Loucy (cell line): Measurements from ENCODE around the gene BMP8B.

Experiments
- H2AFZ ChIP-seq: fragments of 200-600 bp; sonication (generic); 2 replicates; pipeline ENCODE4 v1.6.0; 2016; ENCODE audit warnings: antibody characterized with exemption, mild to moderate bottlenecking, low read length, moderate library complexity
- H3F3A ChIP-seq: fragments of 200-600 bp; 2 replicates; pipeline ENCODE4 v1.6.0; 2016; ENCODE audit warnings: antibody characterized with exemption, low read depth, mild to moderate bottlenecking
- H3K27me3 ChIP-seq: fragments of 200-600 bp; sonication (generic); 2 replicates; pipeline ENCODE4 v1.6.1; 2014; ENCODE audit warnings: low read length, mild to moderate bottlenecking; ENCODE audit not compliant: insufficient read depth, poor library complexity, severe bottlenecking
- H3K36me3 ChIP-seq: fragments of 200-600 bp; sonication (generic); 2 replicates; pipeline ENCODE4 v1.6.1; 2016; ENCODE audit warnings: low read length; ENCODE audit not compliant: insufficient read depth
- H3K4me1 ChIP-seq: fragments of 200-600 bp; sonication (generic); 2 replicates; pipeline ENCODE4 v1.5.1; 2014; ENCODE audit warnings: low read length, mild to moderate bottlenecking; ENCODE audit not compliant: insufficient read depth, poor library complexity, severe bottlenecking
- H3K4me2 ChIP-seq: fragments of 200-600 bp; sonication (generic); 2 replicates; pipeline ENCODE4 v1.6.0; 2014; ENCODE audit warnings: antibody characterized with exemption, low read length, low read depth, mild to moderate bottlenecking; ENCODE audit not compliant: poor library complexity, severe bottlenecking
- H3K4me3 ChIP-seq: fragments of 200-600 bp; sonication (generic); 2 replicates; pipeline ENCODE4 v1.5.1; 2014; ENCODE audit warnings: low read length, mild to moderate bottlenecking, mixed read lengths; ENCODE audit not compliant: poor library complexity, severe bottlenecking
- H3K79me2 ChIP-seq: fragments of 200-600 bp; sonication (generic); 2 replicates; pipeline ENCODE4 v1.6.1; 2014; ENCODE audit warnings: low read length; ENCODE audit not compliant: insufficient read depth
- H3K9ac ChIP-seq: fragments of 200-600 bp; sonication (generic); 2 replicates; pipeline ENCODE4 v1.6.0; 2014; ENCODE audit warnings: mild to moderate bottlenecking, low read depth, low read length, moderate library complexity; ENCODE audit not compliant: poor library complexity, severe bottlenecking
- H3K9me2 ChIP-seq: fragments of 200-600 bp; sonication (generic); replicated peaks from 2 replicates; pipeline ENCODE4 v1.6.1; 2016; ENCODE audit warnings: low read depth, low read length, mixed read lengths
- H3K9me3 ChIP-seq: fragments of 200-600 bp; sonication (generic); 2 replicates; pipeline ENCODE4 v1.6.1; 2014; ENCODE audit warnings: mild to moderate bottlenecking, antibody characterized with exemption, low read length, low read depth; ENCODE audit not compliant: insufficient read depth
- H4K20me1 ChIP-seq: fragments of 200-600 bp; sonication (generic); 2 replicates; pipeline ENCODE4 v1.6.0; 2014; ENCODE audit warnings: antibody characterized with exemption, low read length, mild to moderate bottlenecking; ENCODE audit not compliant: insufficient read depth, poor library complexity, severe bottlenecking
- CTCF ChIP-seq: fragments of 200-600 bp; sonication (generic); conservative IDR thresholded peaks from 2 replicates; pipeline ENCODE4 v1.5.1; 2014; ENCODE audit warnings: mild to moderate bottlenecking, antibody characterized with exemption, low read length
- EZH2phosphoT487 ChIP-seq: fragments of 200-600 bp; IDR thresholded peaks from 2 replicates; pipeline ENCODE4 v1.6.1; 2018; ENCODE audit warnings: antibody characterized with exemption, mild to moderate bottlenecking, moderate library complexity, borderline replicate concordance

BMP8B gene

GRCh38 chr1:39754026-39754570, 34.6 kb downstream of the BMP8B start:
- Histone ChIP-seq H3F3A (no peaks in the 10 kb centered on the region), H4K20me1 (no peaks in the 10 kb centered on the region), H3K4me1 (no peaks in the 10 kb centered on the region), H2AFZ (no peak overlapping the region), H3K36me3 (peaks cover 47% of the 10 kb centered on the region; the same call in 1 of the 2 replicates), H3K9ac (no peak overlapping the region), H3K9me2 (no peaks in the 10 kb centered on the region), H3K4me2 (no peak overlapping the region), H3K9me3 (no peaks in the 10 kb centered on the region), H3K27me3 (no peaks in the 10 kb centered on the region), H3K79me2 (no peaks in the 10 kb centered on the region), H3K4me3 (no peak overlapping the region)
- no peak for TF ChIP-seq EZH2phosphoT487
- no peak for TF ChIP-seq CTCF

GRCh38 chr1:39753132-39754025, 35.3 kb downstream of the BMP8B start:
- no peaks in the 10 kb centered on the region for H3K4me1 ChIP-seq
- no peak overlapping the region for H3K4me3 ChIP-seq

GRCh38 chr1:39752703-39753102, 36.0 kb downstream of the BMP8B start:
- Histone ChIP-seq H3K9me3 (no peaks in the 10 kb centered on the region), H3K9ac (no peak overlapping the region)

More at GRCh38 chr1:39753132-39754025, 35.3 kb downstream of the BMP8B start:
- H3K27me3 ChIP-seq, result no peaks in the 10 kb centered on the region
- no peak overlapping the region for H3K4me2 ChIP-seq
- H4K20me1 ChIP-seq, result no peaks in the 10 kb centered on the region
- H3F3A ChIP-seq, result no peaks in the 10 kb centered on the region
- no peak overlapping the region for H2AFZ ChIP-seq
- no peak for TF ChIP-seq EZH2phosphoT487
- TF ChIP-seq CTCF, result no peak
- H3K9me2 ChIP-seq, result no peaks in the 10 kb centered on the region
- no peaks in the 10 kb centered on the region for H3K79me2 ChIP-seq
- no peaks in the 10 kb centered on the region for H3K9me3 ChIP-seq
- no peak overlapping the region for H3K9ac ChIP-seq
- peaks cover 51% of the 10 kb centered on the region; the same call in 1 of the 2 replicates for H3K36me3 ChIP-seq

More at GRCh38 chr1:39752703-39753102, 36.0 kb downstream of the BMP8B start:
- Histone ChIP-seq H3K9me2 (no peaks in the 10 kb centered on the region), H3K4me3 (no peak overlapping the region), H2AFZ (no peak overlapping the region), H3K36me3 (peaks cover 51% of the 10 kb centered on the region; the same call in 1 of the 2 replicates), H3K4me1 (no peaks in the 10 kb centered on the region), H3K27me3 (no peaks in the 10 kb centered on the region), H4K20me1 (no peaks in the 10 kb centered on the region), H3F3A (no peaks in the 10 kb centered on the region), H3K79me2 (no peaks in the 10 kb centered on the region), H3K4me2 (no peak overlapping the region)
- TF ChIP-seq CTCF, result no peak
- TF ChIP-seq EZH2phosphoT487, result no peak
